ENCODE measurements around the gene RERE.

- no peak for TF ChIP-seq CTCF (IDR thresholded peaks at IDR 0.05)
- no peak for TF ChIP-seq POLR2A (IDR thresholded peaks at IDR 0.05)
- TF ChIP-seq EP300 (IDR thresholded peaks at IDR 0.05): peak in 2 of 4 donors; percentile 21 to 80
- TF ChIP-seq POLR2AphosphoS5 (IDR thresholded peaks at IDR 0.05): peak in 2 of 4 donors; percentile 19 to 73
These were observed 409.1 kb downstream of the RERE start for GRCh38 chr1:8408151-8408839.
